GM21723 (cell line): ENCODE data around the gene GABRB2.

Experiments used
- ATAC-seq: cut with Tn5 transposase; IDR thresholded peaks from one replicate; pipeline ENCODE4 v1.9.1; 2021; ENCODE audit warnings: mild to moderate bottlenecking, moderate library complexity; ENCODE audit not compliant: unreplicated experiment

GABRB2 gene

GRCh38 chr5:161391724-161392123 is 154.8 kb downstream of the GABRB2 start:
- no peak for ATAC-seq

- no peak for ATAC-seq
Measured at GRCh38 chr5:161391016-161391415, 155.5 kb downstream of the GABRB2 start.

DNA sequence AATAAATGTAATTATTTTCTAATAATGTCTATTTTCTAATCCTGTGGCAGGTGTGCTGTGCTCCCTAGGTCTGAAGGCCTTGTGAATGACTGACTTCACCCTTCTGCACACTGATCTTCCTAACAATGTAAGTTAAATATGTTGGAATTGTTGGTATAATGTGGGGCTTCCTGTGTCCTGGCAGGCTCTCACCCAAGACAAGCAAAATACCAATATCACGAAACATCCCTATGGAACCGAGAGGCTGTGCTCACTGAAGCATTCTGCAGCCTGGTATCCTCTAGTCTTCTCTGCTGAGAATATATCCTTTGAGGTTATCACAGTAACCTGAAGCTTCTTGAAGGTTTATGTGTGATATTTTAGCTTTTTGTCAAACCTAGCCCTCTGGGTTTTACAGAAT is 159.4 kb downstream of the GABRB2 start:
- no peak for ATAC-seq

GRCh38 chr5:161385027-161385426 is 161.5 kb downstream of the GABRB2 start:
- no peak for ATAC-seq

GRCh38 chr5:161382685-161383084 is 163.8 kb downstream of the GABRB2 start:
- ATAC-seq, result no peak

DNA sequence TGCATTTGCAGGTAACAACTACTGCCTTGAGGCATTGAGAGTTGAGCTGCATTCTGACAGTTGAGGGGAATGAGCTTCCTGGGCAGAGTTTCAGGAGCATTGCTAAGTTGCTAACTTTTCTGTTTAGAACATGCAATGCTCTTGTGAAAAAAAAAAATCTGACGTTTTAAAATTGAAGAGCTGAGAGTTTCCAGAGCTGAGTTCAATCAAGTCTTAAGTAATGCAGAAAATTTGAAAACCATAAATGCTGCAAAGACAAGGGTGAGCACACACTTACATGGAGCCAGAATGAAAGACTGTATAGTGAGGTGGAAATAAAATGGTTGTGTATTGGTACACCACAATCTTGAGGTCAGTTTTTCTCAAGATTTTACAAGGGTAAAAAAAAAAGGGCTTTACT is 166.0 kb downstream of the GABRB2 start:
- ATAC-seq, result no peak

- no peak for ATAC-seq
Measured at GRCh38 chr5:161378701-161379100, 167.8 kb downstream of the GABRB2 start.

GRCh38 chr5:161376034-161376433 is 170.5 kb downstream of the GABRB2 start:
- no peak for ATAC-seq

DNA sequence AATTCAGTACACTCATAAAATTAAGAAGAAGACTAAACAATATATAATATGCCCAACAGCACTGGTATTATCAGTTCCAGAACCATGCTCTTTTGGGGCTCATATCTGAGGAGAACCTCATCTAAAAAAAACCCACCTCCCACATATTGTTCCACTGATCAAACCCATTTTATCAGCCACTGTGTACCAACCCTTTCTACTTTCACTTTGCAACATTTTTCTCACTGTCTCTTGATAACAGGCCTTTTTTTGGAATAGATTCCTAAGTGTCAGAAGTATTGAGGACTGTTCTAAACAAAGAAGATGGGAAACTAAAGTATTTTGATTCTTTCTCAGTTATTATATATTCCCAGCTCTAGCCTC is 173.2 kb downstream of the GABRB2 start:
- peak; percentile 43 for ATAC-seq

DNA sequence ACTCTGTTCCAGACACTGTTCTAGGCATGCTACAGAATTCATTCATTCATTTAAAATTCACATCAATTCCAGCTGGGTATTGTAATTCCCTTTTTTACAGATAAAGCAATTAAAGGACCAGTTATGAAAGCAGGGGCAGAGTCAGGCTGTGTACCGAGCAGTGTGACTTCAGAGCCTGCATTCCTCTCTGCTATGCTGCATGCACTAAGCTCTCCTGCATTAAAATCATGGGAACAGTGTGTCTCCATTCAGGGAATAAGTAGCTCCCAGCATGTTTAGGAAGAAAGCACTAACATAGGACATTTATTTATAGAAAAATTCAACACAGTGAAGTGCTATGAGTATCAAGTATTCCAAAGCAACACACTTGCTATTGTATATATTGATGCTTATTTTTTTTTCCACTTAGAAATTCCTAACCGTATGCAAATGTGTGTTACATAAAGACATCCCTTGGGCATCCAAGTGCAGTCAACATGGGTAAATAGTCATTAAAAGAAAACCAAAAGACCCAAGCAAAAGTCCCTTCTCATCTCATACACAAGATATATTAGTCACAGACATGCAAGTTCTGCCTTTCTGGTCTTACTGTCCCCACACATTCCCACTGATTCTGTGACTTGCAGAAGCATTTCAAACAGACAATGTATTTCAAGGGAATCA is 173.7 kb downstream of the GABRB2 start:
- ATAC-seq, result peak; percentile 79

DNA sequence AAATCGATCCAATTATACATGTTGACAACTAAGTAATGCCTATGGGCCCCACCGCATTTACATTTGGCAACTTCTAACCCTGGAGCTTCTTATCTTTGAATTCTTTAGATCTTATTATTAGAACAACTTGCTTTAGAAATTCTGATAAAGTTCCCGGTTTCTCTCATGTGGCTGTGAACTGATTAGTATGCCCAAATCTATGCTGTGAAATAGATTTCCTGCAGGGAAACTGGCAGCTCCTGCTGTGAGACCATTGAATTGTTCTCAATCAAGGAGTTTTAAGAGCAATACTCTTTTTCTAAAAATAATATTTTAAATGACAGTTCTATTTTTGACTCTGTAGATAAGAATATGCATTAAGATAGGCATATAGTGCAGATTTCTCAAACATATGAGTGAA is 177.5 kb downstream of the GABRB2 start:
- no peak for ATAC-seq

DNA sequence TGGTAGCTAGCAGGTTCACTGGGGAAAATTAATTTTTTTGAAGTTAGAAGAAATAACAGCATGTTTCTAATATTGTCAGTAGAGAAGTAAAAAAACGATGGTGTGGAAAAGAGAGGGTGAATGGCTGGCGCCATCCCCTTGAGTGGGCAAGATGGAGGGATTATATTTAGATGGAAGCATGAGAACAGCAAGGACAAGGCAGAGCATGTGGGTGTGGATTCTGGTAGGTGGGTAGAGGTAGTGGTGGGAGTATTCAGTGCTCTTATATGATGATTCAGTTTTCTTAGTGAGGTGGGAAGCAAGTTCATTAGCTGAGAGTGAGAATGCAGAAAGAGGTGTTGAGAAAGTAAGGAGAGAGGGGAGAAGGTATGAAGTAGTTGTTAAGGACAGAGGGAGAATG is 188.1 kb downstream of the GABRB2 start:
- ATAC-seq, result no peak

- ATAC-seq, result no peak
Measured at GRCh38 chr5:161344234-161344633, 202.3 kb downstream of the GABRB2 start.

GRCh38 chr5:161342886-161343285 is 203.6 kb downstream of the GABRB2 start:
- ATAC-seq, result no peak

- no peak for ATAC-seq
Measured at GRCh38 chr5:161340012-161340411, 206.5 kb downstream of the GABRB2 start.

DNA sequence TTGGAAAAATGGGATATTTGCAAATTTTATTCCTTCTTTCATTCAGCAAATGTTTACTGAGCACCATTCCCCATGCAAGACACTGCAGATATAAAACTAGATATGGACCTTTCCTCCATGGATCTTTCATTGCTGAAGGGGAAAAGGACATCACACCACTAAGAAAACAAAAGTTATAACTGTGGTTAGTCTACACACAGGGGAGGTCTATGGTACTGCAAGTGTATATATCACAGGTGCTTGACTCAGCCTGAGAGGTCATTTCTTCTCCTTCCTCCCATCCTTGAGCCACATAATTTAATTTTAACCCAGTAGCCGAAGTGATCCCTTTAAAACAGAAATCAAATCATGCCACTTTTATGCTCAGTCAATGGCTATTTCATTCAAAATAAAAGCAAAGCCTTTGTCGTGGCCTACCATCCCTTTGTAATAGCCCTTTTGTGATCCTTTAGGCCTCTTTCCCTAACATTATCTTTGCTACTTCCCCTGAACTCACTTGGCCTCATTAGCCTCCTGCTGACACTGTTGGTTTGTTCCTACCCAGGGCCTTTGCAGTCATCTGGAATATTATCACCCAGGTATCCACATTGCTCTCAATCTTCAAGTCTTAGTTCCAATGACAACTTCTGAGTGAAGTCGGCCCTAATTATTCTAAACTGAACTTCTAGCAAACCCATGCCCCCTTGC is 213.2 kb downstream of the GABRB2 start:
- ATAC-seq, result no peak

DNA sequence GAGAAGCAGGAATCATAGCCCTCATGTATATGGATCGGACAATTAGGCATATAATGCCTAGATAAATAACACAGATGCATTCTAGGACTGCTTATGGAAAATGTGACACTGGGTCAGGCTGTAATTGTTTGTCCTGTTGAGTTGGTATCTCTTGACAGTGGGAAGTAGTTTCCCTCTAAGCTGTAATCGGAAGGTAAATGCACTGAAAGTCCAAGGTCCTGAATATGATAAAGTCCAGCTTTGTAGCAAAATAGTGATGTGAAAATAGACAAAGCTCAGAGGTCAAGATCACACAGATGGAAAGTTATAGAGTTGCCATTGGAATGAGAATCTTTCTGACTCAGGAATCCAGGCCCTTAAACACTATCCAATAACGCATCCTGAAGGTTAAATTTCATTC is 214.2 kb downstream of the GABRB2 start:
- ATAC-seq, result no peak

GRCh38 chr5:161314033-161314432 is 232.5 kb downstream of the GABRB2 start:
- ATAC-seq, result no peak

DNA sequence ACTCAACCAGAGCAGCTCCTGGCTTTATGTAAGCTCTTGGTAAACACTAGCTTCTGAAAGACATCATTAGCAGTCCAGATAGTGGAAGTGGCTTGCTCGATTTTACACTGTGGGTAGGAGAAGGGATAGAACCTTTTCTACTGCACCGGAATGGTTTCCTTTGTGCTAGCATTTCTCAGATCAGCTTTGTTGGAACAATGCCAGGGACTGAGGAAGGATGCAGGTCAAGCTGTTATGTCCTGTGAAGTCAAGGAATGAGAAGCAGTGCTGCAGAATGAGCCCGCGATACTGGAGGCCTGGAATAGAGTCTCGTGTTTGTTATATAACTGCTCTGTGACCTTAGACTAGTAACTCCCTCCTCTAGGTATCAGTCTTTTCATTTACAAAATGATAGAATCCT is 233.6 kb downstream of the GABRB2 start:
- no peak for ATAC-seq

DNA sequence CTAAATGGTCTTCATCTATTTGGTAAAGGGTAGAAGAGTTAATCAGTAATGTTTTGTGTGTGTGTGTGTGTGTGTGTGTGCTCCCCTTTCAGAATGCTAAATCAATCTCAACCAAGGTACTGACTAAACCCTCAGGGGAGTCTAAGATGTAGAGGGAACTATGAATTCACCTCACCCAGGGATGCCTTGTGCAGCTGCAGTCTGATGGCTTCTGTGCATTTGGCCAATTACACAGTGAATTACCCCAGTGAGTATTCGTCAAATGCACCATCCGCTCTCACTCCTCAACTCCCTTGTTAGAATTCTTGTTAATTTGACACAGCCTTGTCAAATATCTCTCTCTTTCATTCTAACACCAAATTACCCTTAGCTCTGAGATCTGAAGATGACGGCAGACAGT is 234.6 kb downstream of the GABRB2 start:
- no peak for ATAC-seq

DNA sequence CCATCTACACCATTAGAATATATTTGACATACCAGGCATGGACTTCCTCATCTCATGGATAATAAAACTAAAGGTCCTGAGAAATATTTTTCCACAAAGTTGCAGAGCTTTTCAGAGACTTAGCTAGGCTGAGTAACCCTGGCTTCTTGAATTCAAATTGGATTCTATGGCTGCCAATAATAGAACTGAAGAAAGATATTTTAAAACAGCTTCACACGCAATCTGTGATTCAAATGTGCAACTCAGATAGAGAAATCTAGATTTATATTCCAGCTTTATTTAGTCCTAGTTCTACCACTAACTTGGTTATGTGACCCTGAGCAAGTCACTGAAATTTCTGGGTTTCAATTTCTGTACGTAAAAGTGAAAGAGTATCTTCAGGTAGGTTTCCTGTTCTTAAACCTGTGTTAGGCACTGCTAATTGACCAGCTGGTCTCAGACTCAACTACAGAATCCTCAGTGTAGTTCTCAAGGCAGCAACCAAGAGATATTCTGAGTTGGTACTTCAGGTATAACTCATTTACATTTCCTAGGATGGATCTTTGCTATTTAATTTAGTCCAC is 235.3 kb downstream of the GABRB2 start:
- ATAC-seq, result peak; percentile 95

DNA sequence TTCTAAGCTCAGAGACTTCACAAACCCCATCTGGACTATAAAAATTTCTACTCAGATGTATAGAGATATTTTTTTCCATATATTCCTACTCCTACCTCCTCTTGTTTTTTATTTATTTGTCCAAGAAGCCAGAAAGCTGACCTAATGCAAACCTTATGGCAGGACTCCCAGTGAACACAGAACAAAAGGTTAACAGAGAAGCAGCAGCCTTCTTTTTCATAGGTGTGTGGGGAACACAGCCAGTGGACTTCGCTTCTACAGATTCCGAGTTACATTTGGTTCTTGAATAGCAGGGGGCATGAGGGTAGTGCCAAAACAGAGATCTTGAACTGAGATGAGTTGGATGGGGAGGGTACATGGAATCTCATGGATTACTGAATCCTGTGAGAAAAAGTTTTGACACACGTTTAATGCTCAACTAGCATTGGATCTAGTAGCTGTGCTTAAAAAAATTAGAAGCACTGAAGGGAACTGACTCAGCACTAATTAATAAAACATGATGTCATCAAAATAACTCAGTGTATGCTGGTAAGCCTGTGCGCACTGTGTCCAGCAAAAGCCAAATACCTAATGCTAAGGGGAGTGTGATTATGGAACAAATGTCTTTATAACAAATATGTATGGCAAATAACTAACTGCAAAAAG is 240.1 kb downstream of the GABRB2 start:
- ATAC-seq, result no peak
